ENCODE results near the gene GKN1.

The GKN1 gene

DNA sequence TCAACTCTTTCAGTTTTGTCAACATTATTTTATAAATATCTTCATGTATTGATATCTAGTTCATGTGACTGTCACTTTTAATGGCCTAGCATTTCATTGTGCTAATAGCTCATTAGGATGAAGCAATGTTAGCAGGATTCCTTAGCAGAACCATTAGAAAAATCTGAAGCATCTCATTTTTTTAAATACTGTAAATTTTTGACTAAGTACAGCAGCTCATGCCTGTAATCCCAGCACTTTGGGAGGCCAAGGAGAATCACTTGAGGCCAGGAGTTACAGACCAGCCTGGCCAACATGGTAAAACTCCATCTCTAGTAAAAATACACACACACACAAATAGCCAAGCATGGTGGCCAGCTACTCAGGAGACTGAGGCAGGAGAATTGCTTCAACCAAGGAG lies 23.0 kb downstream of the GKN1 start:
- H3K36me3 ChIP-seq = no peaks in the 10 kb centered on the region
- H3K27ac ChIP-seq = no peak overlapping the region
- TF ChIP-seq, protein P1, sequence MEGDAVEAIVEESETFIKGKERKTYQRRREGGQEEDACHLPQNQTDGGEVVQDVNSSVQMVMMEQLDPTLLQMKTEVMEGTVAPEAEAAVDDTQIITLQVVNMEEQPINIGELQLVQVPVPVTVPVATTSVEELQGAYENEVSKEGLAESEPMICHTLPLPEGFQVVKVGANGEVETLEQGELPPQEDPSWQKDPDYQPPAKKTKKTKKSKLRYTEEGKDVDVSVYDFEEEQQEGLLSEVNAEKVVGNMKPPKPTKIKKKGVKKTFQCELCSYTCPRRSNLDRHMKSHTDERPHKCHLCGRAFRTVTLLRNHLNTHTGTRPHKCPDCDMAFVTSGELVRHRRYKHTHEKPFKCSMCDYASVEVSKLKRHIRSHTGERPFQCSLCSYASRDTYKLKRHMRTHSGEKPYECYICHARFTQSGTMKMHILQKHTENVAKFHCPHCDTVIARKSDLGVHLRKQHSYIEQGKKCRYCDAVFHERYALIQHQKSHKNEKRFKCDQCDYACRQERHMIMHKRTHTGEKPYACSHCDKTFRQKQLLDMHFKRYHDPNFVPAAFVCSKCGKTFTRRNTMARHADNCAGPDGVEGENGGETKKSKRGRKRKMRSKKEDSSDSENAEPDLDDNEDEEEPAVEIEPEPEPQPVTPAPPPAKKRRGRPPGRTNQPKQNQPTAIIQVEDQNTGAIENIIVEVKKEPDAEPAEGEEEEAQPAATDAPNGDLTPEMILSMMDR (IDR thresholded peaks at IDR 0.05; ENCODE audit: low read depth, low read length) = no peak
- DNase-seq = no peak
- peaks cover 11% of the 10 kb centered on the region for H3K27me3 ChIP-seq (ENCODE audit: insufficient read depth, low read depth, severe bottlenecking)
- no peak overlapping the region for H3K4me3 ChIP-seq (ENCODE audit: low read depth, low read length)
- no peaks in the 10 kb centered on the region for H3K9me3 ChIP-seq (ENCODE audit: severe bottlenecking)

- Histone ChIP-seq H3K9me3 (ENCODE audit: severe bottlenecking) (no peaks in the 10 kb centered on the region), H3K4me3 (ENCODE audit: low read depth, low read length) (no peak overlapping the region), H3K27me3 (ENCODE audit: insufficient read depth, low read depth, severe bottlenecking) (peaks cover 2% of the 10 kb centered on the region), H3K27ac (no peak overlapping the region), H3K36me3 (no peaks in the 10 kb centered on the region)
- TF ChIP-seq, protein P1 (IDR thresholded peaks at IDR 0.05; ENCODE audit: low read depth, low read length) = no peak
- DNase-seq = no peak
Observed at GRCh38 chr2:69001879-69002278, 27.4 kb downstream of the GKN1 start.

DNA sequence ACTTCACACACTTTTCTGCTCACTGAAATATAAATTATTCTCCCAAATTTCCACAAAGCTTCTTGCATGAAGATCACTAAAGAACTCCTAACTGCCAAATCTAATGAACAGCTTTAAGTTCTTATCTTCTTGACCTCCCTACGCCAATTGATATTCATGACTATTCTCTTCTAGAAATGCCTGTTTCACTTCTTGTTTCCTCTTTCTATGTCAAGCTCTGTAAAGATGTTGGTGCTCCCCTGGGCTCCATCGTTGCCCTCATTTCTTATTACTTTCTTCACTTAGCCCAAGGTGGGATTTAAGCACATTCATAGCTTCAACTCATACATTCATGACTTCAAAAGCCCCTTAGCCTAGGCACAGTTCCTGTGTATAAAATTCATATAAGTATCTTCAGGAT lies 29.3 kb downstream of the GKN1 start:
- no peaks in the 10 kb centered on the region for H3K9me3 ChIP-seq (ENCODE audit: severe bottlenecking)
- peaks cover 2% of the 10 kb centered on the region for H3K27me3 ChIP-seq (ENCODE audit: insufficient read depth, low read depth, severe bottlenecking)
- no peak for DNase-seq
- no peak overlapping the region for H3K4me3 ChIP-seq (ENCODE audit: low read depth, low read length)
- H3K36me3 ChIP-seq = no peaks in the 10 kb centered on the region
- H3K27ac ChIP-seq = no peak overlapping the region
- TF ChIP-seq, protein P1 (IDR thresholded peaks at IDR 0.05; ENCODE audit: low read depth, low read length) = no peak

DNA sequence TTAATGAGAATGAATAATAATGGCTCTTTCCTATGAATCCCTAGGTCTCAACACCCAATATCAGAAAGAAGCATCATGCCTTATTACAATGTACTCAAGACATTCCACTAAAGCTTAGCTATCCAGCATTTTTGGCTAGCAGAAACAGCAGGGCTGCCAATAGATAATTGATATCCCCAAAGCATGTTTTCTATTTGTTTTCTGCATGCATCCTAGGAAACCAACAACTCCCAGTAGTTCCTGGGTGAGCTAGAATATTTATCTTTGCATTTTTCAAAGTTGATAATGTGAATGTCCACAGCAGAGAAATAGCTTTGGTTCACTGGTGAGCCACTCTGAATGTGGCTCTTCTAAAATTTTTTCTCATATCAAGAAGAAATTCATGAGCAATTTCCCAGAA lies 32.7 kb downstream of the GKN1 start:
- no peak for DNase-seq
- no peak overlapping the region for H3K27ac ChIP-seq
- H3K9me3 ChIP-seq (ENCODE audit: severe bottlenecking) = no peaks in the 10 kb centered on the region
- no peaks in the 10 kb centered on the region for H3K36me3 ChIP-seq
- peaks cover 32% of the 10 kb centered on the region for H3K27me3 ChIP-seq (ENCODE audit: insufficient read depth, low read depth, severe bottlenecking)
- no peak overlapping the region for H3K4me3 ChIP-seq (ENCODE audit: low read depth, low read length)
- TF ChIP-seq, protein P1 (IDR thresholded peaks at IDR 0.05; ENCODE audit: low read depth, low read length) = no peak

DNA sequence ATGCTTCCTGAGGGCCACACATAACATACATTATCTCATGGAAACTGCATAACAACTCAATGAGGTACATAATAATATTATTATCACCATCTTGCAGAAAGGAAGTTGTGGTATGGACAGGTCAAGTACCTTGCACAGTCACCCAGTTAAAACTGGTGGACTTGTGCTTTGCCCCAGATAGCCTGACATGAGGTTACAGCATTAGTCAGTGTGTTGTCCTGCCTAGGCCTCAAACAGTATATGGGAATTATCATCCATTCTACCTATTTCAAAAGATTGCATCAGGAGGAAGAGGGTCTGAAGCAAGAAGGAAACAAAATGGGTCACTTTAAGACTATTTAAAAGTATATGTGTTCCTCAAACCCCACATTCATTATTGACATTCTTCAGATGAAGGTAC lies 33.2 kb downstream of the GKN1 start:
- no peak for DNase-seq
- H3K36me3 ChIP-seq = no peaks in the 10 kb centered on the region
- peaks cover 34% of the 10 kb centered on the region for H3K27me3 ChIP-seq (ENCODE audit: insufficient read depth, low read depth, severe bottlenecking)
- H3K27ac ChIP-seq = no peak overlapping the region
- H3K9me3 ChIP-seq (ENCODE audit: severe bottlenecking) = no peaks in the 10 kb centered on the region
- TF ChIP-seq, protein P1 (IDR thresholded peaks at IDR 0.05; ENCODE audit: low read depth, low read length) = no peak
- H3K4me3 ChIP-seq (ENCODE audit: low read depth, low read length) = no peak overlapping the region

GRCh38 chr2:69010437-69011194 lies 36.2 kb downstream of the GKN1 start:
- no peak for DNase-seq
- Histone ChIP-seq H3K27me3 (ENCODE audit: insufficient read depth, low read depth, severe bottlenecking) (peaks cover 36% of the 10 kb centered on the region), H3K9me3 (ENCODE audit: severe bottlenecking) (no peaks in the 10 kb centered on the region), H3K27ac (no peak overlapping the region), H3K36me3 (no peaks in the 10 kb centered on the region), H3K4me3 (ENCODE audit: low read depth, low read length) (no peak overlapping the region)
- TF ChIP-seq, protein P1 (IDR thresholded peaks at IDR 0.05; ENCODE audit: low read depth, low read length) = no peak
